ENCODE data around the gene FAM53B. TPM values are rescaled to one million over a fixed set of nuclear protein-coding genes. Genes with fewer than 3 reads are reported as not detected.

The FAM53B gene
- total RNA-seq, 3 donors from 2014 or later, result 17.0 to 39.7 (median 22.8) TPM

GRCh38 chr10:124739119-124739921 lies 4.9 kb downstream of the FAM53B start:
- H3K27ac ChIP-seq, result peak overlapping the region; percentile 57 to 61
- DNase-seq (ENCODE audit: low spot score in 2 of 2), result no peak
- H3K9me3 ChIP-seq, result no peaks in the 10 kb centered on the region
- peaks cover 11 to 46% of the 10 kb centered on the region in 2 donors for H3K4me1 ChIP-seq
- no peaks in the 10 kb centered on the region for H3K36me3 ChIP-seq
- intact Hi-C loops (cut with DNase I; ENCODE audit: low total_unique reads), result loop anchor here (10.0 kb wide), 1 partner anchor 85 kb away; no protein-coding TSS in a partner anchor
- no peak overlapping the region for H3K4me3 ChIP-seq
- no peaks in the 10 kb centered on the region for H3K27me3 ChIP-seq
- no peak for TF ChIP-seq POLR2A (IDR thresholded peaks at IDR 0.05)

GRCh38 chr10:124738441-124738840 lies 5.7 kb downstream of the FAM53B start:
- no peak overlapping the region for H3K4me3 ChIP-seq
- DNase-seq (ENCODE audit: low spot score in 2 of 2), result no peak
- intact Hi-C loops (cut with DNase I; ENCODE audit: low total_unique reads), result loop anchor here (10.0 kb wide), 1 partner anchor 84 kb away; no protein-coding TSS in a partner anchor
- no peak for TF ChIP-seq POLR2A (IDR thresholded peaks at IDR 0.05)
- no peak for TF ChIP-seq POLR2AphosphoS5 (IDR thresholded peaks at IDR 0.05)
- TF ChIP-seq, protein P1, sequence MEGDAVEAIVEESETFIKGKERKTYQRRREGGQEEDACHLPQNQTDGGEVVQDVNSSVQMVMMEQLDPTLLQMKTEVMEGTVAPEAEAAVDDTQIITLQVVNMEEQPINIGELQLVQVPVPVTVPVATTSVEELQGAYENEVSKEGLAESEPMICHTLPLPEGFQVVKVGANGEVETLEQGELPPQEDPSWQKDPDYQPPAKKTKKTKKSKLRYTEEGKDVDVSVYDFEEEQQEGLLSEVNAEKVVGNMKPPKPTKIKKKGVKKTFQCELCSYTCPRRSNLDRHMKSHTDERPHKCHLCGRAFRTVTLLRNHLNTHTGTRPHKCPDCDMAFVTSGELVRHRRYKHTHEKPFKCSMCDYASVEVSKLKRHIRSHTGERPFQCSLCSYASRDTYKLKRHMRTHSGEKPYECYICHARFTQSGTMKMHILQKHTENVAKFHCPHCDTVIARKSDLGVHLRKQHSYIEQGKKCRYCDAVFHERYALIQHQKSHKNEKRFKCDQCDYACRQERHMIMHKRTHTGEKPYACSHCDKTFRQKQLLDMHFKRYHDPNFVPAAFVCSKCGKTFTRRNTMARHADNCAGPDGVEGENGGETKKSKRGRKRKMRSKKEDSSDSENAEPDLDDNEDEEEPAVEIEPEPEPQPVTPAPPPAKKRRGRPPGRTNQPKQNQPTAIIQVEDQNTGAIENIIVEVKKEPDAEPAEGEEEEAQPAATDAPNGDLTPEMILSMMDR (IDR thresholded peaks at IDR 0.05), result no peak
- no peaks in the 10 kb centered on the region for H3K9me3 ChIP-seq
- H3K27me3 ChIP-seq, result no peaks in the 10 kb centered on the region
- H3K36me3 ChIP-seq, result no peaks in the 10 kb centered on the region
- H3K4me1 ChIP-seq, result peaks cover 11 to 46% of the 10 kb centered on the region in 2 donors
- peak overlapping the region in 1 of 2 donors; percentile 25 for H3K27ac ChIP-seq

DNA sequence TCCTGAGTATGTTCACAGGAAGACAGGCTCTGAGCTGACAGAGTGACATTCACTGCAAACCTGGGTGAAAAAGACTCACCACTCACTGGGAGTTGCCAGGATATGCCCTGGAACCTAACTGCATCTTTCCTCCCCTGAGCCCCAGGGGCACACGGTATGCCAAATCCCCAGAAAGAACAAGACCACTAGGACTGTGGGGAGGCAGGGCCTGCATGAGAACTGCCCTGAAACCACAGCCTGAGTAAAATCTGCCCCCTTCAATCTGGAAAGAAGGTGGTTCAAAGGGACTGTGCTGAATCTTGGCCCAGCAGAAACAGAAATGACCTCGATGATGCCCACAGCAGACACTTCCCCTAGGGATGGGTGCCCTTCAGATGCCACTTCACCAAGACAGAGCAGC lies 6.5 kb downstream of the FAM53B start:
- no peaks in the 10 kb centered on the region for H3K27me3 ChIP-seq
- peak overlapping the region; percentile 25 to 77 for H3K27ac ChIP-seq
- H3K9me3 ChIP-seq, result no peaks in the 10 kb centered on the region
- intact Hi-C loops (cut with DNase I; ENCODE audit: low total_unique reads), result loop anchor here (10.0 kb wide), 1 partner anchor 83 kb away; no protein-coding TSS in a partner anchor
- no peak overlapping the region for H3K4me3 ChIP-seq
- H3K4me1 ChIP-seq, result peaks cover 11 to 46% of the 10 kb centered on the region in 2 donors
- H3K36me3 ChIP-seq, result no peaks in the 10 kb centered on the region
- DNase-seq (ENCODE audit: low spot score in 2 of 2), result no peak
- TF ChIP-seq POLR2AphosphoS5 (IDR thresholded peaks at IDR 0.05), result no peak
- no peak for TF ChIP-seq POLR2A (IDR thresholded peaks at IDR 0.05)
- TF ChIP-seq, protein P1 (IDR thresholded peaks at IDR 0.05), result no peak

DNA sequence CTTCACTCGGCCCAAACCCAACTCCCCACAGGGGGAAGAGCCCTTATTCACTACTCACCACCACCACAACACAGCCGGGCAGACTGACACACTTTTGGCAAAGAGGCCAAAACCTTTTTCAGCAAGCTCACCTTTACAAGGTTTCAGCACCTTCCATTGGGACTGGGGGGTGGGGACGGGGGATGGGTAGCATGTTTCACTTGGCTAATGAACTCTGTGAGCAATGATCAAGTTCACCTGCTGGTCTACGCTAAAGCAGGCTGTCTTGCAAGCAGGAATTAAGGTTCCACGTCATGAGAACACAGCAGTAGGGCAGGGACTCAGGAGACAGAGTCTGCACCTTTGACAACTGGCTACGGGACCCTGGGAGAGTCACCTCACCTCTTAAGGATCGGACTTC lies 7.0 kb downstream of the FAM53B start:
- no peaks in the 10 kb centered on the region for H3K9me3 ChIP-seq
- H3K4me1 ChIP-seq, result peaks cover 11 to 43% of the 10 kb centered on the region in 2 donors
- H3K27ac ChIP-seq, result peak overlapping the region in 1 of 2 donors; percentile 77
- TF ChIP-seq, protein P1 (IDR thresholded peaks at IDR 0.05), result no peak
- no peak for TF ChIP-seq POLR2A (IDR thresholded peaks at IDR 0.05)
- TF ChIP-seq POLR2AphosphoS5 (IDR thresholded peaks at IDR 0.05), result no peak
- H3K27me3 ChIP-seq, result no peaks in the 10 kb centered on the region
- H3K36me3 ChIP-seq, result no peaks in the 10 kb centered on the region
- H3K4me3 ChIP-seq, result no peak overlapping the region
- intact Hi-C loops (cut with DNase I; ENCODE audit: low total_unique reads), result loop anchor here (10.0 kb wide), 1 partner anchor 82 kb away; no protein-coding TSS in a partner anchor
- no peak for DNase-seq (ENCODE audit: low spot score in 2 of 2)

DNA sequence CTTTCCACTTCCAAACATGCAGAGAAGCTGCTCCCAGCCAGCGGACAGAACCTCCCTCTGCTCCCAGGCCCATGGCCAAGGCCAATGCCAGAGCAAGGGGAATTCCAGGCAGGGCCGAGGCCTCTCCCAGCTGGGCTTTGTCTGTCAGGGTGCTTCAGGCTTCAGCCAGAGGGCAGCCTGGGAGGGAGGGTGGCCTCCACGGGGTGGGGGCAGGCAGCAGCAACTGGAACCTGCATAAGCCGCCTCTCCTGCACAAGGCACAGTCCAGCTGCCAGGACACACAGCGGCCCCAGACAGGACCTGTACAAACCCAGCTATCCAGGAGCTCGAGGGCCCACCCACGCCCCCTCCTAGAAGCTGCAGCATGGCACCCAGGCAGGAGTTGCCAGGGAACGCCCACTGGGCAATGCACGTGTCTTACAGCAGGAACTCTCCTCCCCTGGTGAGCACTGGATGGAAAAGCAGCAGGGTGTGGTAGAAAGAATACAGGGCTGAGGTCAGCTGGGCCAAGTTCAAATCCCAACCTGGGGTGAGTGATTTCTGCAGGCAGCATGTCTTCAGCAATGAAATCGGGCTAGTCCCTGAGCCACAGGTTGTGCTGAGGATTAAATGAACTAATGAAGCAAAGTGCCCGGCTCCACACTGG lies 7.6 kb downstream of the FAM53B start:
- H3K4me1 ChIP-seq, result peaks cover 11 to 40% of the 10 kb centered on the region in 2 donors
- peak in 1 of 2 donors; percentile 46 for DNase-seq (ENCODE audit: low spot score in 2 of 2)
- TF ChIP-seq POLR2A (IDR thresholded peaks at IDR 0.05), result no peak
- TF ChIP-seq, protein P1 (IDR thresholded peaks at IDR 0.05), result no peak
- no peak for TF ChIP-seq POLR2AphosphoS5 (IDR thresholded peaks at IDR 0.05)
- peak overlapping the region; percentile 64 to 77 for H3K27ac ChIP-seq
- H3K4me3 ChIP-seq, result no peak overlapping the region
- no peaks in the 10 kb centered on the region for H3K9me3 ChIP-seq
- no peaks in the 10 kb centered on the region for H3K27me3 ChIP-seq
- H3K36me3 ChIP-seq, result no peaks in the 10 kb centered on the region
- intact Hi-C loops (cut with DNase I; ENCODE audit: low total_unique reads), result loop anchor here (10.0 kb wide), 1 partner anchor 82 kb away; no protein-coding TSS in a partner anchor

All from breast epithelium (tissue), 4 donors.